ENCODE measurements around the gene TMEM175.

Gene TMEM175

DNA sequence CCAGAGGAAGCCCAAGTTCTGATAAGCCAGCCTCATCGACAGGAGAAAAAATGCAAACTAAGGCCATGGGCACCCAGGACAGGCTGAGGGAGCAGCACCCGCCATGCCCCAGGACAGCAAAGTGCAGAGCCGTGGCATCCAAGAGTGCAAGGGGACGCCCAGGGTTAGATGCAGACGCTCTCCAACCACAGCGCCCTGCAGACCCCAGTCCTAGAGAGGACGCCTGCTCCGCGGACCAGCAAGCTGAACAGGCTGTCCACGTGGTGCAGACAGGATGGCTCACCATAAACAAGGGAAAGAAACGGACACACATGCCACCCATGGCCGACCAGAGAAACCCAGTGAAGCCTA, 32.7 kb upstream of the TMEM175 start:
- DNase-seq (ENCODE audit: low read depth, low spot score), result no peak

DNA sequence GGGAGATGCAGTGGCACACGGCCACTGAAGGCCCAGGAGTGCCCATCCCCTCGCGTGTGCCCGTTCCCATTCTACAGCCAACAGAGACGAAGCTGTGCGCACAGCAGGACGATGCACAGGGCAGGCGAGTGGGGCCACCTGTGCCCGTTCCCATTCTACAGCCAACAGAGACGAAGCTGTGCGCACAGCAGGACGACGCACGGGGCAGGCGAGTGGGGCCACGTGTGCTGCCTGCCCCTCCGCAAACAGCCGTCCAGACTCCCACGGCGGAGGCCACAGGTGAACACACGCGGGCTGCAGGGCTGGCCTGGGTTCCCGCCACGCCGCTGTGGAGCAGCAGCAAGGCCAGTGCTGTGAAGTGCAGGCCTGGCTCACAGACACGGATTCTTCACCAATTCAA, 32.2 kb upstream of the TMEM175 start:
- DNase-seq (ENCODE audit: low read depth, low spot score), result no peak

- DNase-seq (ENCODE audit: low read depth, low spot score), result no peak
These were observed 31.5 kb upstream of the TMEM175 start for GRCh38 chr4:900721-901120.

- DNase-seq (ENCODE audit: low read depth, low spot score), result no peak
These were observed 30.9 kb upstream of the TMEM175 start for GRCh38 chr4:901192-901910.

- no peak for DNase-seq (ENCODE audit: low read depth, low spot score)
These were observed 28.9 kb upstream of the TMEM175 start for GRCh38 chr4:903066-904046.

- peak; percentile 22 for DNase-seq (ENCODE audit: low read depth, low spot score)
These were observed 26.5 kb upstream of the TMEM175 start for GRCh38 chr4:905485-906338.

GRCh38 chr4:906339-907102, 25.7 kb upstream of the TMEM175 start:
- no peak for DNase-seq (ENCODE audit: low read depth, low spot score)

- DNase-seq (ENCODE audit: low read depth, low spot score), result no peak
These were observed 25.2 kb upstream of the TMEM175 start for GRCh38 chr4:907103-907400.

GRCh38 chr4:907691-908425, 24.4 kb upstream of the TMEM175 start:
- peak; percentile 43 for DNase-seq (ENCODE audit: low read depth, low spot score)

- no peak for DNase-seq (ENCODE audit: low read depth, low spot score)
These were observed 23.1 kb upstream of the TMEM175 start for GRCh38 chr4:909131-909571.

GRCh38 chr4:909821-910220, 22.4 kb upstream of the TMEM175 start:
- DNase-seq (ENCODE audit: low read depth, low spot score), result no peak

DNA sequence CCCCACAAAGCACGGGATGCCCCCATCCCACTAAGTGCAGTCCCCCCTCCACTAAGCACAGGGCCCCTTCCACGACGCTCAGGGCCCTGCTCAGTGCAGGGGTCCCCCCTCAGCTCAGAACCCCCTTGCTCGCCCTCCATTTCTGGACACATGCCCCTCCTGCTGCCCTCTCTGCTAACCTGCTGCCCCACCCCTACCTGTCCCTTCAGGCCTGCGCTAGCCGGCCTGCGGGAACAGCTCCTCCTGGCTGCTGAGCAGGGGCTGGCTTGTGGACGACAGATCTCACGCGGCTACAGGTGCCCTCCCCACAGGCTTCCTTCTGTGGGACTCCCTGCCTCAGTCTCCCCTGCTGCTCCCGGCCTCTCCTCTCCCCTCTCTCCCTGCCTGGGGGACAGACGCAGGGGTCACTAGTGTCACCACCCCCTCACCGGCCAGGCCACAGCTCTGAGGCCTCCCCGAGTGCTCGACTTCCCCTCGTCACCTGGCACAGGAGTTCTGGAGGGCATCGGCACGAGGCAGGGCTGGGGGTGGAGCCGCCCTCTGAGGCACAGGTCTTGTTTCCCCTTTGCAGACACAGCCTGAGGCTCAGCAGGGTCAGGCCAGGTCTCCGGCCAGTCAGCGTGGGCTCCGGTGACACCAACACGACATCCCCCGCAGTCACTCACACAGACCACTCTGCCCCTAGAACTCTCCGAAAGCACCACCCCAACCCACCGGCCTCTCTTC, 21.7 kb upstream of the TMEM175 start:
- no peak for DNase-seq (ENCODE audit: low read depth, low spot score)

GRCh38 chr4:911221-911751, 21.0 kb upstream of the TMEM175 start:
- DNase-seq (ENCODE audit: low read depth, low spot score), result no peak

- no peak for DNase-seq (ENCODE audit: low read depth, low spot score)
These were observed 20.3 kb upstream of the TMEM175 start for GRCh38 chr4:911871-912490.

GRCh38 chr4:912548-913279, 19.5 kb upstream of the TMEM175 start:
- no peak for DNase-seq (ENCODE audit: low read depth, low spot score)

GRCh38 chr4:913280-913618, 19.0 kb upstream of the TMEM175 start:
- no peak for DNase-seq (ENCODE audit: low read depth, low spot score)

GRCh38 chr4:914531-914930, 17.7 kb upstream of the TMEM175 start:
- DNase-seq (ENCODE audit: low read depth, low spot score), result no peak

DNA sequence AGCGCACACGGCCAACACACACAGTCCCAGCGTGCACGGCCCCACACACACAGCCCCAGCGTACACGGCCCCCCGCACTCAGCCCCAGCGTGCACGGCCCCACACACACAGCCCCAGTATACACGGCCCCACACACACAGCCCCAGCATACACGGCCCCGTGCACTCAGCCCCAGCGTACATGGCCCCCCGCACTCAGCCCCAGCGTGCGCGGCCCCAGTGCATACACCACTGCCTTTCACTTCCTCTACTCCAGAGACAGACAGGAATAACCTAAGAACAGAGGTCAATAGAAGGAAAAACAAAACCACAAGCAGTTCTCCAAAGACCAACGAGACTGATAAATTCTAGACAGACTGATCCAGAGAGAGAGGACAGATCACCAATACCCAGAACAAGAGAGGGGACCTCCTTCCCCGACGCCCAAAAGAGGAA, 17.2 kb upstream of the TMEM175 start:
- DNase-seq (ENCODE audit: low read depth, low spot score), result no peak

DNA sequence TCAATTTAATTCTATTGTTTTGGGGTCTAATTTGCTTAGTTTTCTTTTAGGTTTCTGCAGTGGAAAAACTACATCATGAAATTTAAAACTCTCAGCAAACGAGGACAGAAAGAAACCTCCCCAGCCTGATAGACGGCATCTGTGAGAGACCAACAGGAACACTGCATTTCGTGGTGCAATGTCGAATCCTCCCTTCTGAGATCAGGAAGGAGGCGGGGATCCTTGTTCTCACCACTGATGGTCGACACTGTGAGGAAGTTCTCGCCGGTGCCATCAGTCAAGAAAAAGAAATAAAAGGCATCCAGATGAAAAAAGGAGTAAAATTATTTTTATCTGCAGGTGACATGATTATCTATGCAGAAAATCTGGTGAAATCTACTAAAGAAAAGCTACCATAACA, 16.7 kb upstream of the TMEM175 start:
- no peak for DNase-seq (ENCODE audit: low read depth, low spot score)
